ENCODE measurements around the gene SPECC1. TPM values are rescaled to one million over a fixed set of nuclear protein-coding genes. Genes with fewer than 3 reads are reported as not detected.

Gene SPECC1
- total RNA-seq, 1 donor from 2014 or later: 83.0 TPM

DNA sequence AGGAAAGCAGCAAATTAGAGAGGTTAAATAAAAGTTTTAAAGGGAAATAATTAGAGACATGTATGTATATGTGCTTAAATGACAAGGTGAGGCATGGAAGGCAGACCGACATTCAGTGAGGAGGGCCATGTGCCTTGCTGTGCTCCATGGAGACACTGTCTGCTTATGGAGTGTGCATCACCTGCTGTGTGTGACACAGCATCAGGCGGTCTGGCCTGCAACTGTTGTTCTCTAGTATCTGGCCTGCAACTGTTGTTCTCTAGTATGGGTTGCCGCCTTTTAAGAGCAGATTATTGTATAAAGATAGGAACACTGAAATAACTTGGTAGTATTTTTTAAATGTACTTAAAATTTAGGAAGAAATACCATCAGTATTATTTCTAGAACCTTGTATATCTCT lies 233.1 kb downstream of the SPECC1 start:
- no peaks in the 10 kb centered on the region for H3K27me3 ChIP-seq (ENCODE audit: insufficient read depth, low read length)
- FAIRE-seq: no peak
- H3K9me3 ChIP-seq (ENCODE audit: insufficient read depth, low read depth, low read length): no peaks in the 10 kb centered on the region
- Mint-ChIP-seq H3K36me3 (ENCODE audit: low read depth, unreplicated experiment) (peaks cover 26% of the 10 kb centered on the region), H3K4me1 (ENCODE audit: low read depth, unreplicated experiment) (no peaks in the 10 kb centered on the region), H3K9me3 (ENCODE audit: unreplicated experiment) (no peaks in the 10 kb centered on the region), H3K27me3 (ENCODE audit: low read depth, unreplicated experiment) (no peaks in the 10 kb centered on the region), H3K27ac (ENCODE audit: unreplicated experiment) (no peak overlapping the region), H3K4me3 (ENCODE audit: unreplicated experiment) (no peak overlapping the region)
- H3K4me2 ChIP-seq (ENCODE audit: low read length): no peak overlapping the region
- no peaks in the 10 kb centered on the region for H3K79me2 ChIP-seq (ENCODE audit: insufficient read depth, low read length)
- H3K27ac ChIP-seq (ENCODE audit: low read depth, low read length): no peak overlapping the region
- H4K20me1 ChIP-seq (ENCODE audit: insufficient read depth, low read length): no peaks in the 10 kb centered on the region
- no peaks in the 10 kb centered on the region for H3K36me3 ChIP-seq (ENCODE audit: insufficient read depth, low read length)
- DNase-seq (ENCODE audit: low read depth): no peak
- H2AFZ ChIP-seq (ENCODE audit: low read depth, low read length): no peak overlapping the region
- no peak overlapping the region for H3K9ac ChIP-seq (ENCODE audit: low read length)
- H3K4me3 ChIP-seq (ENCODE audit: insufficient read depth, low read depth, low read length): no peak overlapping the region
- no peak for TF ChIP-seq EZH2 (IDR thresholded peaks at IDR 0.05; ENCODE audit: insufficient read depth, low read length)
- TF ChIP-seq, protein P1, sequence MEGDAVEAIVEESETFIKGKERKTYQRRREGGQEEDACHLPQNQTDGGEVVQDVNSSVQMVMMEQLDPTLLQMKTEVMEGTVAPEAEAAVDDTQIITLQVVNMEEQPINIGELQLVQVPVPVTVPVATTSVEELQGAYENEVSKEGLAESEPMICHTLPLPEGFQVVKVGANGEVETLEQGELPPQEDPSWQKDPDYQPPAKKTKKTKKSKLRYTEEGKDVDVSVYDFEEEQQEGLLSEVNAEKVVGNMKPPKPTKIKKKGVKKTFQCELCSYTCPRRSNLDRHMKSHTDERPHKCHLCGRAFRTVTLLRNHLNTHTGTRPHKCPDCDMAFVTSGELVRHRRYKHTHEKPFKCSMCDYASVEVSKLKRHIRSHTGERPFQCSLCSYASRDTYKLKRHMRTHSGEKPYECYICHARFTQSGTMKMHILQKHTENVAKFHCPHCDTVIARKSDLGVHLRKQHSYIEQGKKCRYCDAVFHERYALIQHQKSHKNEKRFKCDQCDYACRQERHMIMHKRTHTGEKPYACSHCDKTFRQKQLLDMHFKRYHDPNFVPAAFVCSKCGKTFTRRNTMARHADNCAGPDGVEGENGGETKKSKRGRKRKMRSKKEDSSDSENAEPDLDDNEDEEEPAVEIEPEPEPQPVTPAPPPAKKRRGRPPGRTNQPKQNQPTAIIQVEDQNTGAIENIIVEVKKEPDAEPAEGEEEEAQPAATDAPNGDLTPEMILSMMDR (IDR thresholded peaks at IDR 0.05; ENCODE audit: insufficient read depth, low read depth, low read length): no peak
- H3K4me1 ChIP-seq (ENCODE audit: insufficient read depth, low read length): no peaks in the 10 kb centered on the region

DNA sequence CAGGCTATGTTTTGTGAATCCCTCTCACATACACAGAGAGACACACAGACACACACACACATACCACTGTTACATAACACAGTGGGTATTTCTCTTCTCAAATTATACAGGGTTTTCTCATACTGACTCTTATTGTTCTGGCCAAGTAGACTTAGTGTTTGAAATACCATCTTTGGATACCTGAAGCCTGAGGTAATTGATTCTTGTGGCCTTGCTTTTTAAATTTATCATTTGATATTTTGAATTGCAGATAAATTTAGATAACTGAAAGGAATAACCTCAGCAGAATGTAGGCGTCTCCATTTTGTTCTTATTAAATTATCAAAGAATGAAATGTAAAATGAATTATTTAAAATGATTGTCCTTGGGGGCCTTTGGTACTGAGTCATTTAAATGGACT lies 234.4 kb downstream of the SPECC1 start:
- no peak overlapping the region for H2AFZ ChIP-seq (ENCODE audit: low read depth, low read length)
- FAIRE-seq: no peak
- H3K36me3 ChIP-seq (ENCODE audit: insufficient read depth, low read length): peaks cover 10% of the 10 kb centered on the region
- Mint-ChIP-seq H3K36me3 (ENCODE audit: low read depth, unreplicated experiment) (peaks cover 22% of the 10 kb centered on the region), H3K27me3 (ENCODE audit: low read depth, unreplicated experiment) (no peaks in the 10 kb centered on the region), H3K27ac (ENCODE audit: unreplicated experiment) (peak overlapping the region; percentile 54), H3K9me3 (ENCODE audit: unreplicated experiment) (no peaks in the 10 kb centered on the region), H3K4me1 (ENCODE audit: low read depth, unreplicated experiment) (no peaks in the 10 kb centered on the region), H3K4me3 (ENCODE audit: unreplicated experiment) (no peak overlapping the region)
- TF ChIP-seq, protein P1 (IDR thresholded peaks at IDR 0.05; ENCODE audit: insufficient read depth, low read depth, low read length): no peak
- TF ChIP-seq EZH2 (IDR thresholded peaks at IDR 0.05; ENCODE audit: insufficient read depth, low read length): no peak
- no peaks in the 10 kb centered on the region for H4K20me1 ChIP-seq (ENCODE audit: insufficient read depth, low read length)
- no peaks in the 10 kb centered on the region for H3K27me3 ChIP-seq (ENCODE audit: insufficient read depth, low read length)
- no peaks in the 10 kb centered on the region for H3K4me1 ChIP-seq (ENCODE audit: insufficient read depth, low read length)
- peak; percentile 81 for DNase-seq (ENCODE audit: low read depth)
- H3K27ac ChIP-seq (ENCODE audit: low read depth, low read length): no peak overlapping the region
- H3K79me2 ChIP-seq (ENCODE audit: insufficient read depth, low read length): no peaks in the 10 kb centered on the region
- H3K9ac ChIP-seq (ENCODE audit: low read length): no peak overlapping the region
- H3K4me2 ChIP-seq (ENCODE audit: low read length): no peak overlapping the region
- H3K9me3 ChIP-seq (ENCODE audit: insufficient read depth, low read depth, low read length): no peaks in the 10 kb centered on the region
- H3K4me3 ChIP-seq (ENCODE audit: insufficient read depth, low read depth, low read length): no peak overlapping the region

DNA sequence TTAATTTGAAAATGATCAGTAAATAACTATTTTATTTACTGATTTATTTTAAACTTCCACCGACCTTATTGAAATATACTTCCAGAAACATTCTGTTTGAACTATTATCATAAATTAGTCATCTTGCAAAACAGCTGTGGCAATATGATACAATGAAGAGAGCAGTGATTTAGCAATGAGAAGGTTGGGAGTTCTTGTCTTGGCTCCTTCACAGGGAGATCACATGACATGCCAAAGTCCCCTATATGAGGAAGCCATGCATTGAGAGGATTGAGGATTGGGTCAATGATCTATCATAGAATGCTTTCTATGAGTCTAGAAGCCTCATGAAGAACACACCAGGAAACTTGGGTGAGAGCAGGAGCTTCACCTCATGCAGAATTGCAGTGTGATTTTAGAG lies 235.5 kb downstream of the SPECC1 start:
- Mint-ChIP-seq H3K36me3 (ENCODE audit: low read depth, unreplicated experiment) (peaks cover 27% of the 10 kb centered on the region), H3K9me3 (ENCODE audit: unreplicated experiment) (peaks cover 3% of the 10 kb centered on the region), H3K27me3 (ENCODE audit: low read depth, unreplicated experiment) (no peaks in the 10 kb centered on the region), H3K4me1 (ENCODE audit: low read depth, unreplicated experiment) (no peaks in the 10 kb centered on the region), H3K27ac (ENCODE audit: unreplicated experiment) (no peak overlapping the region), H3K4me3 (ENCODE audit: unreplicated experiment) (no peak overlapping the region)
- no peak for TF ChIP-seq EZH2 (IDR thresholded peaks at IDR 0.05; ENCODE audit: insufficient read depth, low read length)
- TF ChIP-seq, protein P1 (IDR thresholded peaks at IDR 0.05; ENCODE audit: insufficient read depth, low read depth, low read length): no peak
- H3K27ac ChIP-seq (ENCODE audit: low read depth, low read length): no peak overlapping the region
- peaks cover 10% of the 10 kb centered on the region for H3K36me3 ChIP-seq (ENCODE audit: insufficient read depth, low read length)
- H3K9ac ChIP-seq (ENCODE audit: low read length): no peak overlapping the region
- no peak overlapping the region for H2AFZ ChIP-seq (ENCODE audit: low read depth, low read length)
- H3K4me3 ChIP-seq (ENCODE audit: insufficient read depth, low read depth, low read length): no peak overlapping the region
- no peaks in the 10 kb centered on the region for H3K79me2 ChIP-seq (ENCODE audit: insufficient read depth, low read length)
- DNase-seq (ENCODE audit: low read depth) (peak; percentile 23), FAIRE-seq (no peak)
- H4K20me1 ChIP-seq (ENCODE audit: insufficient read depth, low read length): no peaks in the 10 kb centered on the region
- H3K4me2 ChIP-seq (ENCODE audit: low read length): no peak overlapping the region
- no peaks in the 10 kb centered on the region for H3K27me3 ChIP-seq (ENCODE audit: insufficient read depth, low read length)
- no peaks in the 10 kb centered on the region for H3K4me1 ChIP-seq (ENCODE audit: insufficient read depth, low read length)
- no peaks in the 10 kb centered on the region for H3K9me3 ChIP-seq (ENCODE audit: insufficient read depth, low read depth, low read length)

All from astrocyte (in vitro differentiated cells and primary cell).